Measurements from ENCODE around the gene OSBPL6.
"Not testable (repeated sequence)": the region's sequence is repeated elsewhere in the genome, so short reads cannot be mapped to it uniquely, and the experiment has no call there.

Gene OSBPL6

DNA sequence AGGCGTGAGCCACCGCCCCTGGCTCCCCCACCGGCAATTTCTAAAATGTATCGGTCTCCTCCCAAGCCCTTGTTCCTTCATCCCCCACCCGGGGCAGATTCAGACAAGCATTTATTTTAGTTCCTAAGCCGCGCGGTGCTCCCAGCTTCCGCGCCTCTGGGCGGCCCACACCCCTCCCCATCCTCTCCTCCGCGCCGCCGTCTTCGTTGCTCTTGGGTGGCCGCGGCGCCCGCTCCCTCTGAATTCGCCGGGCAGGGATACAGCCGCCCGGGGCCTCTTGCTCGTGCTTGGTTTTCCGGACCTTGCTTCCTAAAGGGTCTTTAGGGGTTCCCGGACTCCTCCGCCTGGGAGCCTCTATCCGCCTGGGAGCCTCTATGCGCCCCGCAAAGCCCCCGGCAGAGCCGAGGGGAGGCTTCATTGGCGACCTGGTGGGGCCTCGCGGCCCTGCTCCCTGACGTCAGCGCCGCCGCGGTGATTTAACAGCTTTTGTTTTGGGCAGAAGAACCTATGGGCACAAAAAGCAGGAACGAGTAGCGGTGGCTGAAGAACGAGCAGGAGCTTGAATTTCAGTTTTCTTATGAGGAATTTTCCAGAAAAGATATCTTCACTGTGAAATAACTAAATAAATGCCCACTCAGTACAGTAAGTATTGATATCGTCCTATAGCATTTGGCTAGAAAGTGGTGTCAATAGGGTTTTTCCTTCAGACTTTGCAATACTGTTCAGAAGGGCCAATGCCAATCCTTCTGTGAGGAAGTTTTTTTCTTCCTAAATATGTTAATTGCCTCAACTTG lies 219.4 kb downstream of the OSBPL6 start:
- peak; percentile 66 to 73 for DNase-seq

DNA sequence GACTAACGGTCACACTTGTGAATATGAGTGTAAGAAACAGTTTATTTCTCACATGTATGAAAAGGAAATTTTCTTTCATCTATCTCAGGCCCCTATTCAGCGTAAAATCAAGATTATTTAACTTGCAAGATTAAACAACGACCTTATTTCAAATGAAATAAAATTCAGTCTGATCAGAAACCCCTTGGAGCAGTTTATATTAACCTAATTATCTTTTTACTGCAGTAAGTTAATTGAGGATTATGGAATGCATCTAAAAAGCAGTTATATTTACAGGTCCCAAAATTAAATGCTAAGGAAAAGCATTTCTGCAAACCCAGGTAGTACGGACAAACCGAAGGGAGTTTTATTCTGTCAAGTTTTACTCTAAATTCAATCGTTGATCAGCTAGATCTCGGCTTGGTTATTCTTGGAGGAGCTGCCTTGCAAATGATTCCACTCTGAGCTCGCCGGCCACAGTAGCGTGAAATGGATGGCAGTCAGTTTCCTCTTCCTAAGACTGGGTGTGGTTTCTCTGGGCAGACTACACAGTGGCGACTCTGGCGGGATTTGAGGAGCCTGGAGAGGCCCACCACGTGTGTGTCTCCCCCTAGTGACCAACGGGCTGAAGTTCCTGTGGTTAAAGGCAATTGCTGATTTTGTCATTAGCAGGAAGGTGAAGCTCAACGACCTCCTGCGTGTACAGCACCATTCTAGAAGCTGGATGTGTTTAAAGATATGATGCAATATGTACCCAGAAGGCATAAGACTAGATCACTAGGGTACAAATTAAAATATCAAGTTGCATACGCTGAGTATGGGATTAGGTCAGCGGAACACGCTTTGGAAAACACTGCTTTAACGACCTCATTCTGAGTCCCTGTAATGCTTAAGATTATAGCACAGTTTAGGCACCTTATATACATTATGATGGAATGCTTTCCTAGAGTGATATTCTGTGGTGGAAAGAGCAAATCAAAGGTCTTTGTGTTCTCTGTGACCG lies 220.2 kb downstream of the OSBPL6 start:
- DNase-seq = peak; percentile 77 to 95

GRCh38 chr2:178415979-178416378 lies 221.7 kb downstream of the OSBPL6 start:
- no peak for DNase-seq

DNA sequence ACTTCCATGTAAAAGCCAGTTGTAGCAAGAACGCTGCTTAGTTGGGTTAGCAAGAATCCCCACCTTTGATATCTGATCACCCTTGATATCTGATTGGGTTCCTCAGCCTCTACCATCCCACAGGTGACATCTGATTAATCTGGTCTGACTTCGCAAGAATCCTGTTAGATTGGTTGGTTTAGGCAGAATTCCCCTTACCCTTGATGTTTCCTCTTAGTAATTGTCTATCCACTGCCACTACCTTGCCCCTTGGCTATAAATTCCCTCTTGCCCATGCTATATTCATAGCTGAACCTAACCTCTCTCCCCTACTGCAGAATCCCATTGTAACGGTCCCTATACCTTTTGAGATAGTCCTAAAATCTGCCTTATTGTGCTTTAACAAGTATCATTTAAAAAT lies 223.6 kb downstream of the OSBPL6 start:
- no peak for DNase-seq

- DNase-seq = no peak
Measured at GRCh38 chr2:178418426-178418825, 224.1 kb downstream of the OSBPL6 start.

DNA sequence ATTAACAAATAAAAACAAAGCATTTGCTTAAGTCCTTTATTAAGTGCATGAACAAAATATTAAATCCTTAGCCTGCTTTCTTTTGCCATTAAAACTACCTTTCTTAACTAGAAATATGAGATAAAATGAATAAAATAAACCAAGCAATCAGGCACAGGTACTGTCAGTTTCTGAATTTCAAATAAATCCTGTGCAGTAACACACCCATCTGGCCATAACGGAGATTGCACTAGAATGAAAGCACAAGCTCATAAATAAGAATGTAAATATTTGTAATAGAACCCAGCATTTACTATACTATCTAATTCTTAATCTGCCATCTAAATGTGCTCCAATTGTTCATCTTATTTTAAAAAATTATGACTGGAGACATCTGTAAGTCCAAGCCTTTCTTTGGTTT lies 224.8 kb downstream of the OSBPL6 start:
- DNase-seq = peak in 1 of 2 experiments; percentile 19

GRCh38 chr2:178420463-178420999 lies 226.2 kb downstream of the OSBPL6 start:
- DNase-seq = no peak

- no peak for DNase-seq
Measured at GRCh38 chr2:178422097-178422496, 227.8 kb downstream of the OSBPL6 start.

GRCh38 chr2:178423746-178424145 lies 229.4 kb downstream of the OSBPL6 start:
- not testable (repeated sequence) for DNase-seq

DNA sequence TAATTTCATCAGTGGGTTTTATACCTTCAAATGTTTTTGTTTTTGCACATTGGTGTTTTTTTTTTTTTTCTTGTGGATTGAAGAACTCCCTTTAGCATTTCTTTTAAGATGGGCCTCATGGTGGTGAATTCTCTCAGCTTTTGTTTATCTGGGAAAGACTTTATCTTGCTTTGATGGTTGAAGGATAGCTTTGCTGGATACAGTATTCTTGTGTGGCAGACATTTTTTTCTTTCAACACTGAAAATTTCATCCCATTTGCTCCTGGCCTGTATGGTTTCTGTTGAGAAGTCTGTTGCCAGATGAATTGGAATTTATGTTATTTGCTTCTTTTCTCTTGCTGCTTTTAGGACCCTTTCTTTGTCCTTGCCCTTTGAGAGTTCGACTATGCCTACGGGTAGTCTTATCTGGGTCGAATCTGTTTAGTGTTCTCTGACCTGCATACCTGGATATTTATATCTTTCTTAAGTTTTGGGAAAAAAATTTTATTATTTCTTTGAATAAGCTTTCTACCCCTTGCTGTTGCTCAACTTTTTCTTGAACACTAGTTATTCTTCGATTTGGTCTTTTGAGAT lies 231.0 kb downstream of the OSBPL6 start:
- no peak for DNase-seq

DNA sequence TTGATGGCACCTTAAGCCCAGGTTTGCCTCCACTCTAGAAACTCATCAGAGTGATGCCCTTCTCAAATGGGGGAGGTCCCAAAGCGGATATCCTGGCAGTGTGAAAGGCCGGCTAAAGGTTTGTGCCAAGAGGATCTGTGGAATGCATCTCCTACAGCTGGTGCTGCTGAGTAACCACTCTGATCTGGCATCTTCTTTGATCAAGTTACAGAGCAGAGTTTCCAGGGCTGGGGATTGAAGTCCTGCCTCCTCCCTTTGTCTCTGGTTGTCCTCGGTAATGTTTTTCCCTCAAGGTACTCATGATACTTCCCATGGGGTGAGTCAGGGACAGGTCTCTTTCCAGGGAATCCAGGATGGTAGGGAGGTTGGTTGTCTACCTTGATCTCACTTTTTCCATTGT lies 232.1 kb downstream of the OSBPL6 start:
- no peak for DNase-seq

DNA sequence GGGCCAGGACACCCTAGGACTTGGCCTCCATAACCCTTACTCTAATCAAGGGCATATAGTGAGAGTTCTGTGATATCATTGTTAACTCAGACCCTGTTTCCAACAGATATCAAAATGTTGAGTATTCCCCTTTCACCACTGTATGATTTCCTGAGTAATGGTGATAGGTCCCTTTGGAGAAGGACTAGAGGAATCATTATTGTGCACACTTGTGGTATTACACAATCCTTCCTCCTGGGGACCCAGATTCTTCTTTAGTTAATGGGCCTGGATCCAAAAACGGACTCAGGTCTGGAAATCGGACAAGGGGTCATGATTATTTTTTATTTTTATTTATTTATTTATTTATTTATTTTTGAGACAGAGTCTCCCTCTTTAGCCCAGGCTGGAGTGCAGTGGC lies 233.1 kb downstream of the OSBPL6 start:
- DNase-seq = no peak

- no peak for DNase-seq
Measured at GRCh38 chr2:178428396-178428806, 234.1 kb downstream of the OSBPL6 start.

DNA sequence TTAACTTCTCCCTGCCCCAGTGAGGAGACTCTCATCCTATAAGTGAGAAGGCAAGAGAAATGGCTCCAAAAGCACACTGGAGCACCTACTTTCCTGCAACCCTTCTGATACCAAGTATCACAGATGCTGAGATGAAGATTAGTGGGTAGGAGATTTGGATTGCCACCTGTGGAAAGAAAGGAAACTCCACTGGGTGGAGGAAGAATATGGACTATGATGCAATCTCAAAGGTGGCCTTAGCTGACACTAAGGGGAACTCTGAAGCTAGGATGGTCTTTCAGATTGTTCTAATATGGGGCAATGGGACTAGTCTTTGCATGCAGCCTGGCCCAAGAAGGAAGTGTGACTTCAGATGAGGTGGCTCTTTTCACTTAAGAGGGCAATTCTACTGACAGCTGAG lies 235.0 kb downstream of the OSBPL6 start:
- no peak for DNase-seq

DNA sequence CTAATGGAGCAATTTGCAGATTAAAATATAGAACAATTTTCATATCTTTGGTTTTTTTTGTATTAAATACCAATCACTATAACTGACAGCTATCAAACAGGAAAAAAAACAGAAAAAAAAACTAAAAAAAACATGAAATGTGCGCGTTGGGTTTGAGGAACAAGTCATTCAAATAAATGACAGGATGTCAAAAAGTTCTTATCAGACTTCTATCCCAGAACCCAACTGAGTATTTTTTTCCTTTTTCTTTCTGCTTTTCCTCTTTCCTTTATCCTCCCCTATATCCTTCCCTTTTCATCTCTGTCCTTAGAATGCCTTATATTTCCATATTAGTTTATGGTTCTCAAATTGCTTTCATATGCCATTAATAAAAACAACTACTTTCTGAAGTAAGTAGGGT lies 242.3 kb downstream of the OSBPL6 start:
- DNase-seq = no peak

DNA sequence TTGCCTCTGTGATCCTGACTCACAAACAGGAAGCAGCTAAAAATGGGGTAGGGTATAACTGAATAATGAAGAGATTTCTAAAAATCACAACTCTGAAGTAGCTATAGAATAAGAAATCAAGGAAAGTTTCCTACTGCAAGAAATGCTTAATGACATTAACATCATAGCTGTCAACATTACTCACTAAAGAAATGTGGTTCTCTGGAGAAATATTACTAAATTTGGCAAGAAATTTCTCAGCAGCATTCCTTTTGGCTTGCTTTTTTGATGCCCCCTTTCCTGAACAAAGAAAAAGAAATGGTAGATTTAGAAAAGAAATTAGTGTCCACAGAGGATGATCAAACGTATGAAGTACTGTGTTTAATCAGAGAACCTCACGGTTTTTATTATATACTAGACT lies 247.1 kb downstream of the OSBPL6 start:
- no peak for DNase-seq

DNA sequence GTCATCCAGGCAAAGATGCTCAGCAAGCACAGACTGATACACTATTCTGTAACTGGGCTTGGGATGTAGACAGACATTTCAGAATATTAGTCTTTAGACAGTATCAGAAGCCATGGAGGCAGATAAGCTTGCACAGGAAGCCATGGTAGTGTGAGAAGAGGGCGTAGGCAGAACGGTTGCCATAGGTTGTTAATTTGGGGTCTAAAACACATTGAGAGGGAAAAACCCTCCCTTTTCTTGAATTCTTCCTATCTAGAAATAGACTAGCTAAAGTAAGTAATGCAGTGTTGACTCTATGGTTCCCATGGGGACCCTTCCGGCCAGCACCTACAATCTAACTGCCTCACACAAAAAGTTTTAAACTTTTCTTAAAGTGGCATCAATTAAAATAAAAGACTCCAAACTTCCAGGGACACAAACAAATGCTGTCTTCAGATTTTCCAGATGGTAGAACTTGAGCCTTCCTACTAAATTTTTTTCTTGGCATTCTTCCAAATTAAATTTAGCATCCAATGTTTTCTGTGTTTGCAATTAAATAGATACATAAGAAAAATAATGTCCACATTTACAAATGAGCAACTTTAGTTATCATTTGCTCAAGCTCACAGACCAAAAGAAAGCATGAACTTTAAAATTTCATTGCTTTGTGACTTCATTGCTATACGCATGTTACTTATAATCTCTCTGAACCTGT lies 254.8 kb downstream of the OSBPL6 start:
- no peak for DNase-seq

GRCh38 chr2:178449700-178450523 lies 255.6 kb downstream of the OSBPL6 start:
- DNase-seq = peak in 1 of 2 experiments; percentile 28

- peak in 1 of 2 experiments; percentile 75 for DNase-seq
Measured at GRCh38 chr2:178450524-178450773, 256.1 kb downstream of the OSBPL6 start.

DNA sequence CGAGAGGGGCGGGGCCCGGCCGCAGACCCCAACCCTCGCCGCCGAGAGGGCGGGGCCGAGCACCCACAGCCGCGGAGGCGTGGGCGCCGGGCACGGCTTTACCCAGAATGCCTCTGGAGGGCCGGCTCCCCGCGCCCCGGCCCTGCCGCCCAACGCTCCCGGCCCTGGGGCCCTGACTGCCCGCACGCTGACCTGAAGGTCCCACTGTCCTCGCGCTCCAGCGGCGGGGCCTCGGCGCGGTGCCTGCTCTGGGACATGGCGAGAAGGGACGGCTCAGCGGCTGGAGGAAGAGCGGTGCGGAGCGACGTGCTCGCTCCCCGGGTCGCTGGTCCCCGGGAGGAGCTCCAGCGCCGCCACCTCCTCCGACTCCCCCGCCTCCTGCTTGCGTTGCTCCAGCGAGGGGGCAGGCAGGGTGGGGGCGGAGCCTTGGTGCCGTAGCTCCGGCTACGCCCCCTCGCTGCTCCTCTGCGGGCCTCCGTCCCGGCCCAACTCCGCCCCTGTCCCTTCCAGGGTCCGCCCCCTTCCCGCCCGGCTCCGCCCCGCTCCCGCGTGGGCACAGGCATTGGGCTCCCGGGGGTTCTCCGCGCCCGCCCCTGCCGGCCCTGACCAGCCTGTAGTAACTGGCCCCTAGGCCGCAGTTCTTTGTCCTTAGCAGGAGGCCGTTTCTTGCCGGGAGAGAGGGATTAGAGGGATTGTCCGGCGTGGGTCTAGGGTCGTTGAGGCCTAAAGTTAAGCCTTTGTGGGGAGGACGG lies 256.6 kb downstream of the OSBPL6 start, which contains the start of the genes PJVK and PRKRA:
Gene PJVK, plus strand, starts transcription at position 605 of the 752 bp plus-strand sequence. CDS start 2,032 bp downstream, outside the sequence.
Gene PRKRA, minus strand, starts transcription at position 402 of the 752 bp plus-strand sequence. Its CDS starts 145 bp downstream, at position 257.
- DNase-seq = peak; percentile 85 to 94

DNA sequence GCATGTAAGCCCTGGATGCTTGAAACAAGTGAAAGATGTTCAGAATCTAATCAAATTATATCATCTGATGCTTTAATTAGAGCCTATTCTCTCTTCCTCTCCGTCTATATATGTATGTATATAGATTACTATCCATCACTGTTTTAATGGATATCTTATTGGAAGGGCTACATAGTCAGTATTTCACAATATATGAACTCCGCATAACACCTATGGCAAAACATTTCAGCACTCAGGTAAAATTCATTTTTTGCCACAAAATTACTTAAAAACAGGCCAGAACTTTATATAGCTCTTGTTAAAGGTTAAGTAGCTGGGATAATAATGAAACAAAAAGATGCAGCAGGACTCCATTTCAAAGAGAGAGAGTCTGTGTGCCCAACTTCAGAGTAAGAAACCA lies 258.0 kb downstream of the OSBPL6 start:
- DNase-seq = no peak

Measured in NCI-H524 (cell line).